Stomach (tissue), 9 donors: ENCODE results near the gene DPYD. TPM values are rescaled to one million over a fixed set of nuclear protein-coding genes. Genes with fewer than 3 reads are reported as not detected.

ENCODE experiments used
- DNase-seq, 2 donors: peaks; one replicate each; pipeline versions ENCODE4 v3.0.0 to v3.0.0-alpha.2; 2013 to 2019
- H3K27ac ChIP-seq, 5 donors: fragments of 200-600 bp in 4 of 5; sonication (generic) in 4 of 5; one replicate each; pipeline ENCODE4 v1.5.1; 2013 to 2019; ENCODE audit warnings: mild to moderate bottlenecking in 1 of 5, moderate library complexity in 1 of 5
- H3K27me3 ChIP-seq, 3 donors: fragments of 200-600 bp; sonication (generic); one replicate each; pipeline ENCODE4 v1.5.1; 2017 to 2019; ENCODE audit warnings: mixed run types in 1 of 3
- H3K36me3 ChIP-seq, 4 donors: fragments of 200-600 bp; sonication (generic); 1 replicate in 3 of 4; 2 replicates in 1 of 4; pipeline ENCODE4 v1.5.1; 2016 to 2019
- H3K4me1 ChIP-seq, 4 donors: fragments of 200-600 bp; sonication (generic); one replicate each; pipeline ENCODE4 v1.5.1; 2016 to 2019
- H3K4me3 ChIP-seq, 4 donors: fragments of 200-600 bp; sonication (generic) in 3 of 4; one replicate each; pipeline ENCODE4 v1.5.1; 2016 to 2019; ENCODE audit warnings: mild to moderate bottlenecking in 1 of 4
- H3K9me3 ChIP-seq, 4 donors: fragments of 200-600 bp; sonication (generic); one replicate each; pipeline ENCODE4 v1.5.1; 2016 to 2019
- EP300 ChIP-seq: sonication (generic); formaldehyde crosslinking; IDR thresholded peaks from one replicate; pipeline ENCODE4 v1.6.1; 2017; ENCODE audit warnings: antibody characterized with exemption
- POLR2A ChIP-seq, 4 donors: fragments of 450-650 bp; IDR thresholded peaks; one replicate each; pipeline ENCODE4 v1.6.1; 2016; ENCODE audit warnings: antibody characterized with exemption in 4 of 4, control low read depth in 2 of 4, mild to moderate bottlenecking in 1 of 4, moderate library complexity in 1 of 4
- POLR2AphosphoS5 ChIP-seq, 3 donors: sonication (generic); formaldehyde crosslinking; IDR thresholded peaks; one replicate each; pipeline ENCODE4 v1.6.1; 2016; ENCODE audit warnings: antibody characterized with exemption in 3 of 3
- WGBS, 5 donors: extraction: QIAGEN DNeasy Blood & Tissue Kit in 3 of 5; methylation state at CpG; one replicate each; pipeline versions ENCODE4 v1.1.5 to v1.1.7; 2013 to 2018; 5-methylcytosine and 5-hydroxymethylcytosine counted together
- intact Hi-C: fragments of 100-400 bp; cut with DNase I; formaldehyde crosslinking; loops from one replicate; pipeline ENCODE4 v1.15.1; 2023; ENCODE audit warnings: low total_unique reads
- polyA plus RNA-seq, 3 donors: library from polyadenylated mRNA; stranded (reverse); fragments of 200-250 nt; gene quantifications; one replicate each; pipeline ENCODE4 v1.2.3, GENCODE V29; 2013
- total RNA-seq, 5 donors: library from RNA; depleted of rRNA; stranded (reverse); fragments of >200 nt; gene quantifications; one replicate each; pipeline versions ENCODE4 v1.1.0 to v1.2.3, GENCODE V29; 2014 to 2016
- TF ChIP-seq, protein P1 (sequence below), 7 experiments: fragments of 450-650 bp in 4 of 7; fragments of 200-600 bp in 3 of 7; sonication (generic) in 3 of 7; IDR thresholded peaks; one replicate each; pipeline ENCODE4 v1.5.1; 2016 to 2019; ENCODE audit warnings: antibody characterized with exemption in 7 of 7, control low read depth in 2 of 7, mild to moderate bottlenecking in 1 of 7
- donor health status: healthy with polysubstance abuse.
- donor health status: Bipolar disorder and iron deficiency.
- donor health status: healthy.

Gene DPYD
- total and polyA plus RNA-seq, 8 donors = 7.5 to 58.2 (median 18.2) TPM

DNA sequence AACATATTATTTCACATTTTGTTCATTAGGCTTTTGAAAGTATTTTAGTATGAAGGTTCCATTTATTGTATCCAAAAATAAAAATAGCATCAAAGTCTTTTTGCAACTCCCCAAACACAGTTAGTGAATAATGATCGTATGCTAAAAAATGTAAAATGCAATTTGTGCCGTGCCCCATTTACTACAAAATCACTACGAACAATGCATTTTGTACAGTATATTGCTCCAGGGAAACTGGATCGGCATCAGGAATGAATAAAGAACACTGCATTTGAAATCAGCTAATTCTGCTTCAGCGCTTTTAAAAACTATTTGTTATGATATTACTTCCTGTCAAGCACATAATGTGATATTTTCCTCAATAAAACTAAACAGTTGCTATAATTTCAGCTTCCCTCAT, 547.8 kb downstream of the DPYD start:
- WGBS, 5 donors = 78 to 94% (median 89%) methylated on average over 5 of the region's 5 CpGs
- no peaks in the 10 kb centered on the region for H3K27me3 ChIP-seq
- TF ChIP-seq POLR2A (IDR thresholded peaks at IDR 0.05) = no peak
- TF ChIP-seq EP300 = no peak
- no peak for TF ChIP-seq POLR2AphosphoS5 (IDR thresholded peaks at IDR 0.05)
- TF ChIP-seq, protein P1, sequence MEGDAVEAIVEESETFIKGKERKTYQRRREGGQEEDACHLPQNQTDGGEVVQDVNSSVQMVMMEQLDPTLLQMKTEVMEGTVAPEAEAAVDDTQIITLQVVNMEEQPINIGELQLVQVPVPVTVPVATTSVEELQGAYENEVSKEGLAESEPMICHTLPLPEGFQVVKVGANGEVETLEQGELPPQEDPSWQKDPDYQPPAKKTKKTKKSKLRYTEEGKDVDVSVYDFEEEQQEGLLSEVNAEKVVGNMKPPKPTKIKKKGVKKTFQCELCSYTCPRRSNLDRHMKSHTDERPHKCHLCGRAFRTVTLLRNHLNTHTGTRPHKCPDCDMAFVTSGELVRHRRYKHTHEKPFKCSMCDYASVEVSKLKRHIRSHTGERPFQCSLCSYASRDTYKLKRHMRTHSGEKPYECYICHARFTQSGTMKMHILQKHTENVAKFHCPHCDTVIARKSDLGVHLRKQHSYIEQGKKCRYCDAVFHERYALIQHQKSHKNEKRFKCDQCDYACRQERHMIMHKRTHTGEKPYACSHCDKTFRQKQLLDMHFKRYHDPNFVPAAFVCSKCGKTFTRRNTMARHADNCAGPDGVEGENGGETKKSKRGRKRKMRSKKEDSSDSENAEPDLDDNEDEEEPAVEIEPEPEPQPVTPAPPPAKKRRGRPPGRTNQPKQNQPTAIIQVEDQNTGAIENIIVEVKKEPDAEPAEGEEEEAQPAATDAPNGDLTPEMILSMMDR (IDR thresholded peaks at IDR 0.05) = no peak

DNA sequence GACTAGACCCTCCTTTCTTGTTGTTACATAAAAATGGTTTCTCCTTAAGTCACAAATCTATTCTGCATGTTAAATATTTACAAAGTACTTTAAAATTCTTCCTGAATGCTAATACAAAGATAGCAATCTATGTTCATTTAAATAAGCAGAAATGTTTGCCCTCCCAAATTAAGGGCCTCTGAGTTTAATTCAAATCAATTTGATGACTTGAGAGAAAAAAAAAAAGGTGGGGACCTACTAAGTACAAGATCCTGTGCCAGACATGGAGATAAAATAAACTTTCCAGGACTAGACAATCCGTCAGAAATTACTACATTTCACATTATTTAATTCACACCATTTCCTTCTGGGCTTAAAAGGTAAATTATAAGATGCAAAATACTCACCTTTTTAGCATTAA, 548.3 kb downstream of the DPYD start:
- H3K9me3 ChIP-seq = no peaks in the 10 kb centered on the region
- DNase-seq = no peak
- H3K36me3 ChIP-seq = no peaks in the 10 kb centered on the region
- TF ChIP-seq EP300 (no peak), POLR2A (IDR thresholded peaks at IDR 0.05) (no peak), POLR2AphosphoS5 (IDR thresholded peaks at IDR 0.05) (no peak)
- TF ChIP-seq, protein P1 (IDR thresholded peaks at IDR 0.05) = no peak
- no peaks in the 10 kb centered on the region for H3K27me3 ChIP-seq
- 86 to 92% (median 89%) methylated on average over 1 of the region's 1 CpG for WGBS, 5 donors
- no peaks in the 10 kb centered on the region for H3K4me1 ChIP-seq
- no peak overlapping the region for H3K27ac ChIP-seq
- intact Hi-C loops = no loop called here
- no peak overlapping the region for H3K4me3 ChIP-seq

More for the DNA sequence above, 547.8 kb downstream of the DPYD start:
- no peaks in the 10 kb centered on the region for H3K9me3 ChIP-seq
- no peaks in the 10 kb centered on the region for H3K4me1 ChIP-seq
- DNase-seq = no peak
- intact Hi-C loops = no loop called here
- H3K4me3 ChIP-seq = no peak overlapping the region
- H3K27ac ChIP-seq = no peak overlapping the region
- H3K36me3 ChIP-seq = no peaks in the 10 kb centered on the region

DNA sequence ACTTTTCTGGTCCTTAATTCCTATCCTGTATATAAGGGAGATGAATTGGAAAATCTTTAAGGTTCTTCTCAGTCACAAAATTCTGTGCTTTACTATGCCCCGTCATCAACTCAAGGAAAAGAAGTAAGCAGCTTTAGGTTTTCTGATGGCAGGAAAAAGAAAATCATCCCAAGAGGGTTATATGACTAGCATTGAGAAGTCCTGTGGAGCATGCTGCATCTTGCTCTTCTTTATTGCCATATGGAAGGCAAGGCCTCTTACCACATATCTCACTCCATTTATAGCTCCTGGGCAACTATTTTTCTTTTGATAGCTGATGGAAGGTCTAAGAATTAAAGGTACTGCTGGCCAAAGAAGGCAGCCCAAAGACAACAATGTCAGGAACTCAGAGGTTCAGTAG, 552.5 kb downstream of the DPYD start:
- 92 to 96% (median 94%) methylated on average over 1 of the region's 1 CpG for WGBS, 5 donors
- no peak for DNase-seq
- no peaks in the 10 kb centered on the region for H3K9me3 ChIP-seq
- H3K27ac ChIP-seq = no peak overlapping the region
- TF ChIP-seq, protein P1 (IDR thresholded peaks at IDR 0.05) = no peak
- TF ChIP-seq POLR2A (IDR thresholded peaks at IDR 0.05) = no peak
- TF ChIP-seq POLR2AphosphoS5 (IDR thresholded peaks at IDR 0.05) = no peak
- no peak for TF ChIP-seq EP300
- H3K27me3 ChIP-seq = no peaks in the 10 kb centered on the region
- intact Hi-C loops = no loop called here
- no peak overlapping the region for H3K4me3 ChIP-seq
- H3K36me3 ChIP-seq = no peaks in the 10 kb centered on the region
- no peaks in the 10 kb centered on the region for H3K4me1 ChIP-seq

DNA sequence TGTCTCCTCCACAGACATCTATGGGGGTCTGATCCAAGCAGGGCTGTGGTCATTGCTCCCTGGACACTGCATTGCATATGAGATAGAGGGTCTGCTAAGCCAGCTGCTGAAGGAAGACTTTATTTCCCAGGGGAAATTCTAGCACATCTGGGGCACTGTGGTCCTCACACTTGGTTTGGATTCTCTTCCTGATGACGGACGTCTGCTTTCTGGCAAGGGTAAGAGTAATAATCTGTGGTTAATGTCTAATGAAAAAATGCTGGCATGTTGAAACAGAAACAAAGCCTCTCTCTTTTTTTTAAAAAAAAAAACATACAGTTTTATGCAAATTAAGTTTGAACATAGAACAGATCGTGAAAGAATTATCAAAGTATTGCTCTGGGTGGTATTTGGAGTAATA, 553.9 kb downstream of the DPYD start:
- H3K36me3 ChIP-seq = no peaks in the 10 kb centered on the region
- H3K9me3 ChIP-seq = no peaks in the 10 kb centered on the region
- no peak for DNase-seq
- H3K4me1 ChIP-seq = no peaks in the 10 kb centered on the region
- H3K4me3 ChIP-seq = no peak overlapping the region
- WGBS, 5 donors = 62 to 87% (median 79%) methylated on average over 3 of the region's 3 CpGs
- no peak for TF ChIP-seq POLR2AphosphoS5 (IDR thresholded peaks at IDR 0.05)
- TF ChIP-seq POLR2A (IDR thresholded peaks at IDR 0.05) = no peak
- TF ChIP-seq, protein P1 (IDR thresholded peaks at IDR 0.05) = no peak
- TF ChIP-seq EP300 = no peak
- H3K27ac ChIP-seq = no peak overlapping the region
- H3K27me3 ChIP-seq = no peaks in the 10 kb centered on the region
- intact Hi-C loops = no loop called here
